ENCODE data around the gene CNTNAP3B.
"Not testable (repeated sequence)": the region's sequence is repeated elsewhere in the genome, so short reads cannot be mapped to it uniquely, and the experiment has no call there.

CNTNAP3B gene

DNA sequence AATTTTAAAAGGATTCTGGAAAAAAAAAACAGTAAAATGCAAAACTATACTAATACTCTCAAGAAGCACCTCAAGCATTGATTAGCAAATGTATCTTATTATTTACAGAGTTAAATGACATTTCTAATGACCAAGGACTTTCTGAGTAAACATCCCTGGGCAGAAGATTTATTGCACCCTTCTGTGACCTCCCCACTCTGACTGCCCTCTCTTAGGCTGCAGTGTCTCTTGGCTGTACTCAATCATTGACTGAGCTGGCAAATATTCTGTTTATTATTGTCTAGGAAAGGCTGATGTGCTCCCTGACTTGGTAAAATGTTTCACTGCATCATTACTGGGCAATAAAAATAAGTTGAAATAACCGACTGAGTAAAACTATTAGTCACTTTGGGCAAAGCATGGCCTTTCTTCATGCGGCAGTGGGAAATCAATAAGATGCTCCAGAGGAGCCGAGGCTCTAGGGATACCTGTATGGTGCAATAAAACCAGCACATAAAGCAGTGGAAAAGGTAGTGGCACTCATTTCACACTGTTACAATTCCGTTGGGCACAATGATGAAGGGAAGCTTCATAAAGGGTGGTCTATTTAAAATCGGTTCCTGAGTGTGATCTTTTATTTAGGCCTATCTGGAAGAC is 151.1 kb downstream of the CNTNAP3B start:
- not testable (repeated sequence) for H3K27ac ChIP-seq (ENCODE audit: low read length); H3K27me3 ChIP-seq (ENCODE audit: control insufficient read depth, insufficient read depth, low read length); H3K4me3 ChIP-seq (ENCODE audit: low read length); H3K9me3 ChIP-seq (ENCODE audit: control insufficient read depth, insufficient read depth, low read length); DNase-seq (ENCODE audit: low read depth, low spot score); H3K4me1 ChIP-seq (ENCODE audit: control insufficient read depth, insufficient read depth, low read length); H3K36me3 ChIP-seq (ENCODE audit: control insufficient read depth, insufficient read depth, low read length)
- no CpG with 5 or more reads among the region's 5 CpGs for WGBS (ENCODE audit: insufficient coverage, insufficient read length)

DNA sequence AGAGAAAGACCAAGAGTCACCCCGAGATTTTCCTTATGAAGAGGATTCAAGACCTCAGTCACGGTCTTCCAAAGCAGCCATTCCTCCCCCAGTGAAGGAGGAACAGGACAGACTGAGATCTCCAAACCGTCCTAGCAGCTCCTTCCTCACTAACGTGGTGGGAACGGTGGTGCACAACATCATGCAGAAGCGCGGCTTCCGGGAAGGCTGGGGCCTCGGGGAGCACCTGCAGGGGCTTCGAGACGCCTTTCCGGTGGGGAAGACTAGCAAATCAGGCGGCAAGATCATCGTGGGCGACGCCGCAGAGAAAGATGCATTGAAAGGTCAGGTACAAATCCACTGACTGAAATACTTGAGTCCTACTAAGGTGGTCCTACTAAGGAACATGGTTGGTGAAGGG is 154.3 kb downstream of the CNTNAP3B start:
- not testable (repeated sequence) for H3K4me1 ChIP-seq (ENCODE audit: control insufficient read depth, insufficient read depth, low read length); H3K4me3 ChIP-seq (ENCODE audit: low read length); H3K27me3 ChIP-seq (ENCODE audit: control insufficient read depth, insufficient read depth, low read length); H3K9me3 ChIP-seq (ENCODE audit: control insufficient read depth, insufficient read depth, low read length); H3K36me3 ChIP-seq (ENCODE audit: control insufficient read depth, insufficient read depth, low read length); H3K27ac ChIP-seq (ENCODE audit: low read length); DNase-seq (ENCODE audit: low read depth, low spot score)
- WGBS (ENCODE audit: insufficient coverage, insufficient read length): no CpG with 5 or more reads among the region's 17 CpGs

DNA sequence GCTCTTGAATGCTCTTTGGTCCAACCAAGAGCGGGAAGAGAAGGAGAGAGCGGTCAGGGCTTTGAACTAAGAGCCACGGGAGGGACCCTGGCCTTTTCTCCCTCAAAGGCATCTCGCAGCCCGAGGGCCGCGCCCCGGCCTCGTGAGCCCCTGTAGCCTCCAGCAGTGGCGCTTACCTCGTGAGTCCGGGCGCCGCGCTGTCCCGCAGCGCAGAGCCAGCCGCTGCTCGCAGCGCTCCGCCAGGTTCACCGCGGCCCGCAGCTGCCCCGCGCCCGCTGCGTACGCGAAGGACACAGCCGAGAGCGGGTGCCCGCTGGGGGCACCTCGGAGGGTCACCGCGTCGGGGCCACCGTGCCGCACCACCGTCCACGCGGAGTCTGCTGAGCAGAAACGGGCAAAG is 176.2 kb downstream of the CNTNAP3B start:
- not testable (repeated sequence) for H3K27me3 ChIP-seq (ENCODE audit: control insufficient read depth, insufficient read depth, low read length); DNase-seq (ENCODE audit: low read depth, low spot score); H3K9me3 ChIP-seq (ENCODE audit: control insufficient read depth, insufficient read depth, low read length); H3K27ac ChIP-seq (ENCODE audit: low read length); H3K36me3 ChIP-seq (ENCODE audit: control insufficient read depth, insufficient read depth, low read length); H3K4me1 ChIP-seq (ENCODE audit: control insufficient read depth, insufficient read depth, low read length); H3K4me3 ChIP-seq (ENCODE audit: low read length)
- no CpG with 5 or more reads among the region's 43 CpGs for WGBS (ENCODE audit: insufficient coverage, insufficient read length)

DNA sequence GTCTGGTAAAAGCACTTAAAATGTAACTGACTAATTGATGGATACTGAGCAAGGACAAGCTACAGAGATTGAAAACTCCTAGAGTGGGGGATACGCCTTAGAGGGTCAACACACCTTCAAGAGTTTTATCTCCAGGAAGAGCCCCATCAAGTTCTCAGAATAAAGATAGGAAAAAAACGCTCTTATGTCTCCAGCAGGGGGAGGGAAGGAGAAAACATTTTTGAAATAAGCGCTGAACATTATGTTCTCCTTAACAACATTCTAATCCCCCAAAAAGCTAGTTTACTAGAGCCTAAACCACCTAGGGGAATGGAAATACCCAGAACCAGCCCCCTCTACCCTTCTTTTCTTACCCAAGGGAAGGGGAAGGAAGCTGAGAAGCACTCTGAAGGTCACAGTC is 187.5 kb downstream of the CNTNAP3B start:
- not testable (repeated sequence) for H3K27ac ChIP-seq (ENCODE audit: low read length); H3K4me3 ChIP-seq (ENCODE audit: low read length); DNase-seq (ENCODE audit: low read depth, low spot score); H3K27me3 ChIP-seq (ENCODE audit: control insufficient read depth, insufficient read depth, low read length); H3K36me3 ChIP-seq (ENCODE audit: control insufficient read depth, insufficient read depth, low read length); H3K4me1 ChIP-seq (ENCODE audit: control insufficient read depth, insufficient read depth, low read length); H3K9me3 ChIP-seq (ENCODE audit: control insufficient read depth, insufficient read depth, low read length)
- no CpG with 5 or more reads among the region's 3 CpGs for WGBS (ENCODE audit: insufficient coverage, insufficient read length)

DNA sequence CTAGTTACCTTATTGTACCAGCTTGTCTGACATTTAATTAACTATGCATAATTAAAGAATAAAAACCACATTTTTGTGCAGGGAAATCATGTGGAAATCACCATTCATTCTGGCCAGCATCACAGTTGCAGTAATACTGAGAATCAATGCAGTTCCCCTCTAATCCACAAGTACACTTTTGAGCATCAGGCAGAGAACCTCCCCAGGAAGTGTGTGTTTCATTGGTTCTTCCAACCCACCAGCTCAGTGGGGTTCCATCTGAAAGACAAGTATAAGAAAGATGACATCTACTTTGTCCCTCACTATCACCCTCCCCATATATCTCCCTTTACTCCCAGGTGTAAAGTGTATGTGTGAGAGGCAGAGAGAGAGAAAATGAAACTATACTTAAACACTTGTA is 191.1 kb downstream of the CNTNAP3B start:
- DNase-seq (ENCODE audit: low read depth, low spot score); H3K4me1 ChIP-seq (ENCODE audit: control insufficient read depth, insufficient read depth, low read length); H3K9me3 ChIP-seq (ENCODE audit: control insufficient read depth, insufficient read depth, low read length); H3K27ac ChIP-seq (ENCODE audit: low read length); H3K4me3 ChIP-seq (ENCODE audit: low read length); H3K36me3 ChIP-seq (ENCODE audit: control insufficient read depth, insufficient read depth, low read length); H3K27me3 ChIP-seq (ENCODE audit: control insufficient read depth, insufficient read depth, low read length): not testable (repeated sequence)

DNA sequence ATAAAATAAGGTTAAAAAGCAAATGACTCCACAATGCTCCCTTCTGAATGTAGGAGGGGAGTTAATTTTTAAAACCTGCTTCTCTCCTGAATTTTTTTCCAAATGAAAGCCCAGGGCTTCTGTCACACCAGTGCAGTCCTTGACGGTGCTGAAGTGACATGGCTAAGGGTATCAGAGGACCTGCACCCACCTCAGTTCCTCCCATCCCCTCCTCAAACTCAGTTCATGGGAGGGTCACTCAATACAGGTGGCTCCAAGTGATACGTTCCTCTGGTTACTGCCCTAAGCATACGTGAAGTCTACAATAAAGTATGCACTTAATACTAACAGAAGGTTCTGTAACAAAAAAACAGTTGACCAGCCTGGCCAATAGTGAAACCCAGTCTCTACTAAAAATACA is 193.5 kb downstream of the CNTNAP3B start:
- DNase-seq (ENCODE audit: low read depth, low spot score); H3K9me3 ChIP-seq (ENCODE audit: control insufficient read depth, insufficient read depth, low read length); H3K27ac ChIP-seq (ENCODE audit: low read length); H3K4me1 ChIP-seq (ENCODE audit: control insufficient read depth, insufficient read depth, low read length); H3K27me3 ChIP-seq (ENCODE audit: control insufficient read depth, insufficient read depth, low read length); H3K4me3 ChIP-seq (ENCODE audit: low read length); H3K36me3 ChIP-seq (ENCODE audit: control insufficient read depth, insufficient read depth, low read length): not testable (repeated sequence)
- WGBS (ENCODE audit: insufficient coverage, insufficient read length): no CpG with 5 or more reads among the region's 3 CpGs

DNA sequence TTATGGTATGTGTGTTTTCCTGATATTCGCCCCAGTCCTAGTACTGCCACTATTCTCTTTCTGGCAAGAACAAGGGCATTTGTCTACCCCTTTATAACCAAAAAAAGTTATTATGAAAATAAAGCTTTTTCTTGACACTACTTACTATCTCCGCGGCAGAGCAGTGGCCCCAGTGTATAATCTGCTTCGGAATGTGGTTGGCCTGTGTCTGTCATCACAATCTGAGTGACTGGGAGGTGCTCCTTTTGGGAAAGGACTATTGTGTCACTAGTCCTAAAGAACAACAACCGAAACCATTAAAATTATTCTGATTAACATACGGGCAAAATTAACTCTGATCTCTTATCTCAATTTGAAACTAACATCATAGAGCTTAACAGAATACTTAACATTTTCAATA is 200.1 kb downstream of the CNTNAP3B start:
- H3K36me3 ChIP-seq (ENCODE audit: control insufficient read depth, insufficient read depth, low read length); H3K9me3 ChIP-seq (ENCODE audit: control insufficient read depth, insufficient read depth, low read length); H3K4me1 ChIP-seq (ENCODE audit: control insufficient read depth, insufficient read depth, low read length); H3K27ac ChIP-seq (ENCODE audit: low read length); DNase-seq (ENCODE audit: low read depth, low spot score); H3K4me3 ChIP-seq (ENCODE audit: low read length); H3K27me3 ChIP-seq (ENCODE audit: control insufficient read depth, insufficient read depth, low read length): not testable (repeated sequence)
- WGBS (ENCODE audit: insufficient coverage, insufficient read length): no CpG with 5 or more reads among the region's 6 CpGs

DNA sequence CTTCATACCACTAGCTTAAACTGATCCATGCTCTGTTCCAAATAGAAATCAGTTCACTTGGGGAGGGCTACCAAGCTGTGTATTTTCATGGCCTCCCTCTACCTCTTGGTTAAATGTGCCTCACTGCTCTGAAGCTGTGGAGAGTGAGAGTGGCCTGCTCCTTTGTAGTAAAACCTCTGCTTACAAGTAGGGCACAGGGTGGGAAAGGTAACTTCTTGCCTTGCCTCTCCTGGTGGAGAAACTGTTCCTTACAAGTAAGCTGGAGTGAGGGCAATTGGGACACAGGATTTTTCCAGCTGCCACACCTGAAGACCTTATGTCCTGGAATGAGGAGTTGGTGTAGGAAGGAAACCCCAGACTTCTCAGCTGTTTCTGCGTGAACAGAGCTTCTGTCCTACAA is 211.9 kb downstream of the CNTNAP3B start:
- not testable (repeated sequence) for H3K9me3 ChIP-seq (ENCODE audit: control insufficient read depth, insufficient read depth, low read length); H3K4me3 ChIP-seq (ENCODE audit: low read length); DNase-seq (ENCODE audit: low read depth, low spot score); H3K36me3 ChIP-seq (ENCODE audit: control insufficient read depth, insufficient read depth, low read length); H3K27ac ChIP-seq (ENCODE audit: low read length); H3K4me1 ChIP-seq (ENCODE audit: control insufficient read depth, insufficient read depth, low read length); H3K27me3 ChIP-seq (ENCODE audit: control insufficient read depth, insufficient read depth, low read length)
- no CpG with 5 or more reads among the region's 1 CpG for WGBS (ENCODE audit: insufficient coverage, insufficient read length)

DNA sequence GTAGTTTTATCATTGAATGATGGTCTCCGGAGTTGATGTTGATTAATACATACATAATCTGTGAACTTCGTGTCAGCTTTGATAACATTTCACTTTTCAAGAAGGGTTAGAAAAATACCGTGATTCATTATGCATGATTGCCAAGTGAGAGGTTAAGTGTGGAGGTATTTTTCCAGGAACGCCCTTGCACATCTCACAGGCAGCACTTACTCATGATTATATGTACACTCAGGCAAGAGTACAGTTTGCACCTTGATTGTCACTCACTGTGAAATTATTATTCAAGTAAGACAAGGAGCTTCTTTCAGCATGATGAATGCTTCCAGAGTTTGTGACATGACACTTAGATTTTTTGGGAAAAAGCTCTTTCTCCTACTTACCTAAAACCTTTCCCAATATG is 223.7 kb downstream of the CNTNAP3B start:
- DNase-seq (ENCODE audit: low read depth, low spot score); H3K9me3 ChIP-seq (ENCODE audit: control insufficient read depth, insufficient read depth, low read length); H3K36me3 ChIP-seq (ENCODE audit: control insufficient read depth, insufficient read depth, low read length): not testable (repeated sequence)

DNA sequence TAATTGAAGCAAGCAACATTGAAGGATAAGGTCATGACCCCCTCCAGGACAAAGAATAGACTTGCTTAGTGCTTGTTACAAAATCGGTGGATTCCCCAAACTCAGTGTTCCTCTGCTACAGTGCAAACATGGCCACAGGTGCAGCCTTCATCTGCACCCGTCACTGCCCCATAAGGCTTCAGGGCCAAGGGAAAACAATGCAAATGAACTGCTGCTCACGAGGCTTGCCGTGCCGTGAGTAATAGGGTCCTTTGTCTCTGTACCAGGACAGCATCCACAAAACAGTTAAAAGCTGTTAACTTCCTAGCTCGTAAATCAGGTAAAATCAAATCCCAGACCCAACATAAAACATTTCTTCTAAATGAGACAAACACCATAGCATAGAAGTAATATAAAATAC is 226.5 kb downstream of the CNTNAP3B start:
- not testable (repeated sequence) for DNase-seq (ENCODE audit: low read depth, low spot score); H3K9me3 ChIP-seq (ENCODE audit: control insufficient read depth, insufficient read depth, low read length); H3K27me3 ChIP-seq (ENCODE audit: control insufficient read depth, insufficient read depth, low read length); H3K27ac ChIP-seq (ENCODE audit: low read length); H3K36me3 ChIP-seq (ENCODE audit: control insufficient read depth, insufficient read depth, low read length); H3K4me1 ChIP-seq (ENCODE audit: control insufficient read depth, insufficient read depth, low read length); H3K4me3 ChIP-seq (ENCODE audit: low read length)
- no CpG with 5 or more reads among the region's 6 CpGs for WGBS (ENCODE audit: insufficient coverage, insufficient read length)

More for the DNA sequence above, 223.7 kb downstream of the CNTNAP3B start:
- not testable (repeated sequence) for H3K4me3 ChIP-seq (ENCODE audit: low read length); H3K27ac ChIP-seq (ENCODE audit: low read length); H3K27me3 ChIP-seq (ENCODE audit: control insufficient read depth, insufficient read depth, low read length); H3K4me1 ChIP-seq (ENCODE audit: control insufficient read depth, insufficient read depth, low read length)
- no CpG with 5 or more reads among the region's 4 CpGs for WGBS (ENCODE audit: insufficient coverage, insufficient read length)

DNA sequence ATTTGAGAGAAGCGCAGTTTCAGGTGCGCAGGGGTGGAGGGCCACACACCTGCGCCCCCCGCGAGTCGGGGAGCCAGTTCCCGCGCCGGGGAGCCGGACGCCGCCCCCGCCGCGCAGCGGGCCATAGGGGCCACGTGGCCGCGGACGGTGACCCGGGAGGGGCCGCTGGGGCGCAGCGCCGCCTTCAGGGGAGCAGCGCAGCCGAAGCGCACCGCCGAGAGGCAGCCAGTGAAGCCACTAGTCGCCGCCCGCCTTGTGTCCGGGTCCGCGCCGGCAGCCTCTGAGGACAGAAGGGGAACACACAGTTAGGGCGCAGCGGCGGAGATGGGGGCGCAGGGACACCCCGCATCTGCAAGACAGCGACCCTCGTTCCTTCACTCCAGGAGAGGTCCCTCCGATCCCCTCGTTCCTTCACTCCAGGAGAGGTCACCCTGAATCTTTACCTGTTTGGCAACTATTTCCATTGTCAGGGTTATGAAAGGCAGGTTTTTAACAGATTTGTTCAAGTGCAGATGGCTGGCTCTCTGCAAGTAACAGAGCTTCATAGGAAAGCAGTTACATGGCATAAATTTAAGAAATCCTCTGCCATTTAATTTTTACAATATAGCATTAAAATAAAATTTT is 230.4 kb downstream of the CNTNAP3B start:
- WGBS (ENCODE audit: insufficient coverage, insufficient read length): no CpG with 5 or more reads among the region's 46 CpGs
- not testable (repeated sequence) for DNase-seq (ENCODE audit: low read depth, low spot score); H3K4me1 ChIP-seq (ENCODE audit: control insufficient read depth, insufficient read depth, low read length); H3K36me3 ChIP-seq (ENCODE audit: control insufficient read depth, insufficient read depth, low read length); H3K27me3 ChIP-seq (ENCODE audit: control insufficient read depth, insufficient read depth, low read length); H3K9me3 ChIP-seq (ENCODE audit: control insufficient read depth, insufficient read depth, low read length); H3K27ac ChIP-seq (ENCODE audit: low read length); H3K4me3 ChIP-seq (ENCODE audit: low read length)
